ENCODE results near the gene PIEZO2.
A peak's percentile ranks its signal among the peaks of the same experiment; 100 is the strongest.
"Not testable (repeated sequence)": the region's sequence is repeated elsewhere in the genome, so short reads cannot be mapped to it uniquely, and the experiment has no call there.

PIEZO2 gene

GRCh38 chr18:11149441-11150270 lies at the start of gene PIEZO2:
TSS of gene PIEZO2 (minus strand) at chr18:11149569. CDS start at chr18:11148588, 981 bp downstream.
- DNase-seq (ENCODE audit: low spot score) = no peak

GRCh38 chr18:11183637-11184036 lies 34.3 kb upstream of the PIEZO2 start:
- no peak for DNase-seq (ENCODE audit: low spot score)

DNA sequence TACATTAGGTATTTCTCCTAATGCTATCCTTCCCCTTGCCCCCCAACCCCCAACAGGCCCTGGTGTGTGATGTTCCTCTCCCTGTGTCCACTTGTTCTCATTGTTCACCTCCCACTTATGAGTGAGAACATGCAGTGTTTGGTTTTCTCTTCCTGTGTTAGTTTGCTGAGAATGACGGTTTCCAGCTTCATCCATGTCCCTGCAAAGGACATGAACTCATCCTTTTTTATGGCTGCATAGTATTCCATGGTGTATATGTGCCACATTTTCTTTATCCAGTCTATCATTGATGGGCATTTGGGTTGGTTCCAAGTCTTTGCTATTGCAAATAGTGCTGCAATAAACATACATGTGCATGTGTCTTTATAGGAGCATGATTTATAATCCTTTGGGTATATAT lies 32.3 kb upstream of the PIEZO2 start:
- DNase-seq (ENCODE audit: low spot score) = not testable (repeated sequence)

GRCh38 chr18:11179959-11180519 lies 30.7 kb upstream of the PIEZO2 start:
- no peak for DNase-seq (ENCODE audit: low spot score)

DNA sequence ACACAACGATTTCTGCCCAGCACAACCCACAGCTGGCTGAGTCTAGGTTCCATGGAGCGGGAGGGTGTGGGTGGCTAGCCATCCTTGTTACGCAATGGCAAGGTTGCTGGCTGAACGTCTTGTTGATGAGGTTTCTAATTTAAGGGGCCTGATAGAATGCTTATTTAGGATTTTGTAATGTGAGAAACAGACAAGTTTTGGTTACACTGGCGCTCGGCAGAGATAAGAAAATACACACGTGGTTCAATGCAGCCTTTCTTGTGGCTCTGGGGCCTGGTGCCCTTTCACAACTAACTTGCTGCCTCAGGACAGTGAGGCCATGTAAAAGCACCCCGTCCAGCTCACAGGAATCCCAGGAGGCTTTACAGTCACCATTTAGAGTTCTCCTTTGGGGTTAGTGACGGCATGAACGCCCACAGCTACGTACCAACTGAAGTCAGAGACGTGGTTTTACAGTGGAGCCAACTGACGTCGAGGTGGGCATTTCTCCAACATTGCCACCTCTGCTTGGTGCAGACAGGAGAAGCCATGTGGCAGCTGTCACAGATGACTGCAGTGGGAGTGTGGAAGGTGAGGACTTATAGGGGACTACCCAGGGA lies 29.7 kb upstream of the PIEZO2 start:
- no peak for DNase-seq (ENCODE audit: low spot score)

- DNase-seq (ENCODE audit: low spot score) = no peak
These were observed 28.0 kb upstream of the PIEZO2 start for GRCh38 chr18:11177382-11177781.

DNA sequence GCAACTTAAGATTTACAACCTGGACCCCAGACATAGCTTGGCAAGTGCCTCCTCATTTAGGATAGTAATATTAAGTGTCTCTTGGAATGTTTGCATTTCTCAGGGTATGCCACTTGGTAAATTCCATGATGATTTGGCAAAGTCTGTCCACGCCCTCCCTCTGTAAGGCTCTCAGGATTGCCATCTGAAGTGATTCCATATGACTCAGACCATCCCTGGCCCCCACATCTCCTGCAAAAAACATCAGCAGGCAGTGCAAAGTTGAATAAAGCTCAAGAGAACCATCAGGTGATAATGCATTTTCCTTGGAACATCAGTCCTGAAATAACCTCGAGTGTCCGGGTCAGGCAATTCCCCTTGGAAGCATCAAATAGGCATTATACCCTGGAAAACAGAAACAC lies 27.1 kb upstream of the PIEZO2 start:
- no peak for DNase-seq (ENCODE audit: low spot score)

- DNase-seq (ENCODE audit: low spot score) = no peak
These were observed 26.1 kb upstream of the PIEZO2 start for GRCh38 chr18:11175266-11175979.

GRCh38 chr18:11174179-11174578 lies 24.8 kb upstream of the PIEZO2 start:
- not testable (repeated sequence) for DNase-seq (ENCODE audit: low spot score)

GRCh38 chr18:11167778-11168177 lies 18.4 kb upstream of the PIEZO2 start:
- DNase-seq (ENCODE audit: low spot score) = no peak

- DNase-seq (ENCODE audit: low spot score) = no peak
These were observed 16.6 kb upstream of the PIEZO2 start for GRCh38 chr18:11165952-11166351.

DNA sequence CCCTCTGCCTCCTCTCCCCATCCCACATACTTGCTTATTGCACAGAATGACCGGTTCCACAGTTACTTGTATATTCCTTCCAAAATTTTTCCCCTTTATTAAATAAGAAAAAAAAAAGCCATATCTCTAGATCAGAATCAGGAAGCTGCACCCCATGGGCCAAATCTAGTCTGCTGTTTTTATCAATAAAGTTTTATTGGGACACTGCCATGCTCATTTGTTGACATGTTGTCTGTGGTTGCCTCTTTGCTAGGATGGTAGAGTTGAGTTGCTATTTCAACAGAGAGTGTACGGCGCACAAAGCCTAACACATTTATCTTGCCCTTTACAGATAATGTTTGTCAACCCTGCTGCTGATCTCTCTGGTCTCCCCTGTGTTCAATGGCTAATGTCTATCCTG lies 15.8 kb upstream of the PIEZO2 start:
- no peak for DNase-seq (ENCODE audit: low spot score)

- no peak for DNase-seq (ENCODE audit: low spot score)
These were observed 14.3 kb upstream of the PIEZO2 start for GRCh38 chr18:11163665-11164064.

DNA sequence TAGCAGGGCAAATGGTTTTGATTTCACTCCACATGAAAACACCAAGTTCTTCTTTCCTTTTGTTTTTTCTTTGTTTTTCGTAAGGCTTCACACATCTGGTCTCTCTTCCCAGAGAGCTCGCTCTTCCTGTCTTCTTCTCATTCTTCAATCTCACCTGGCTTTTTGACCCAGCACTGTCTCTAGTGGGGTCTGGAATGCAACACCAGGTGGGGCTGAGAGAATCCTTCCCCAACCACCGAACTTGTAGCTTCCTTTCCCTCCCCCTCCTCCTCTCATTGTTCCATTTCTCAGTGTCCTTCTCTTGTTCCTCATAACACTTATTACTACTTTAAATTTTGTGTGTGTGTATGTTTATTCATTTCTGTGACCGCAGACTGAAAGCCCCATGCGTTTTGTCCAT lies 13.5 kb upstream of the PIEZO2 start:
- no peak for DNase-seq (ENCODE audit: low spot score)

DNA sequence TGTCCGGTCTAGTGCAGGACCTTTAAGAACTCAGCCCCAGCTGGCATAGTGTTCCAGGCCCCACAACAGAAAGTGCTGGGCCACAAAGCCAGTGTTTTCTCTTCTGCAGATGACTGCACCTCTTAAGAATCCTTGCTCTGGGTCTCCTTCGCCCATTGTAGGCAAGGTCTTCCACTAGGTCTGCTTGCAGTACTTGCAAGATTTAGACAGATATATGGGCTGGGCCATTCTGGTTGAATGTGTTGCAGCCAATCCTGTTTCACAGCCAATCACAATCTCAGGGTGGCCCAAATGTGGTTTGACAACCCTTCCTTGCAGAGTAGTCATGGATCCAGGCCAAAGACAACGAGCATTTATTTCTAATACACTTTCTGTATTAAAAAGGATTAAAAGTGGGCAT lies 13.1 kb upstream of the PIEZO2 start:
- no peak for DNase-seq (ENCODE audit: low spot score)

DNA sequence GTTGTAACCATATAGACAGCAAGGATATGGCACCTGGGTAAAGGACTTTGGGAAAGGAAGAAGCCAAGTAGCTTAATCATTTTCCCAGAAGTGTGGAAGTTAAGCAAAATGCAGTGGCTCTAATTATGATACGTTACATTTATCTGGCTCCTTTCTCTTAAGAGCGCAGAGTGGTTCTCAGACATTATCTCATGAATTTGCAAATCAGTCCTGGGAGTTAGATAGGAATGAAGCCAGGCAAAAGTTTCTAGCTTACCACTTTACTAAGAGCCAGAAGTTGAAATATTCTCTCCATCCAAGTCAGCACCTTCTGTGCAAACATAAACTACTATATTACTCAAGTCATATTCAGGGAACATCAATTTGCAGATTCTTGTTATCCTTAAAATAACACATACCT lies 10.9 kb upstream of the PIEZO2 start:
- DNase-seq (ENCODE audit: low spot score) = no peak

DNA sequence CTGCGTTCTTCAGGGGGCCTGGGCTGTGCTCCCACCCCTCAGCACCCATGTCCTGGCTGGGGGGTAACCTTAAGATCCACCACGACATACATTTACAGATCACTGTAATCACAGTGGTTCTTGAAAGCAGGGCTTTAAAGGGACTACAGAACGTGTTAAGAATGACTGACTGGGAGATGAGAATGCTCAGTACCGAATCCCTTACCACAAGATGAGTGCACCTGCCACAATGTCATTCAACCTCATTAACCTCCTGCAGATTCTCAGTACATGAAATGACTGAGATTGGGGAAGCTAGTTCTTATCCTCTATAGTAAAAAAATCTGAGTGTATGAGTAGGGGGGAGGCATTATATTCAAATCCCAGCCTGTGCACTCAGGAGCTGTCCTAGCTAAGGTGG lies 10.5 kb upstream of the PIEZO2 start:
- no peak for DNase-seq (ENCODE audit: low spot score)

DNA sequence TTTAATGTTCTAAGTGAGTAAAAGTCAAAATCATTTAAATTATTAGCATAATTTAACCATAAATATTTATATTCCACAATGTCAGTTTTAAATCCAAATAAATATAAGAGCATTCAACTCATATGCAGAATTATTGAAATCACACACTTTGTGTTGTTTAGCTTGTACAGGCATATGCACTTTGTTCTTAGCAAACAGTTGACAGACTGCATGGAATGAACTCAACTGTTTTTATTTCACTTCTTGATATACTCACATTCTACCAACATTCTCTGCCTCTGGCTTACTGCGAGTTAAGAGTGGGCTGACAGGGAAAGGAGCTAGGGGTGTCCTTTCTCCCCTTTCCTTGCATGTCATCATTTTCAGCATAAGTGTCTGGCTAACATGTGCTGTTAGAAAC lies 7.6 kb upstream of the PIEZO2 start:
- no peak for DNase-seq (ENCODE audit: low spot score)

- no peak for DNase-seq (ENCODE audit: low spot score)
These were observed 5.8 kb upstream of the PIEZO2 start for GRCh38 chr18:11155034-11155759.

GRCh38 chr18:11154368-11154989 lies 5.1 kb upstream of the PIEZO2 start:
- DNase-seq (ENCODE audit: low spot score) = peak; percentile 18

GRCh38 chr18:11153097-11153496 lies 3.7 kb upstream of the PIEZO2 start:
- DNase-seq (ENCODE audit: low spot score) = no peak

- no peak for DNase-seq (ENCODE audit: low spot score)
These were observed 874 bp upstream of the PIEZO2 start for GRCh38 chr18:11150271-11150615.

Measured in LoVo (cell line).